ENCODE data around the gene PMEL.
"Not testable (repeated sequence)": the region's sequence is repeated elsewhere in the genome, so short reads cannot be mapped to it uniquely, and the experiment has no call there.

Gene PMEL

GRCh38 chr12:55965941-55966407 is at the start of gene PMEL:
PMEL (minus strand) TSS chr12:55966042; CDS start chr12:55966011, 31 bp downstream.
- no peak for DNase-seq

GRCh38 chr12:56014205-56014604 is 48.4 kb upstream of the PMEL start:
- no peak for DNase-seq

DNA sequence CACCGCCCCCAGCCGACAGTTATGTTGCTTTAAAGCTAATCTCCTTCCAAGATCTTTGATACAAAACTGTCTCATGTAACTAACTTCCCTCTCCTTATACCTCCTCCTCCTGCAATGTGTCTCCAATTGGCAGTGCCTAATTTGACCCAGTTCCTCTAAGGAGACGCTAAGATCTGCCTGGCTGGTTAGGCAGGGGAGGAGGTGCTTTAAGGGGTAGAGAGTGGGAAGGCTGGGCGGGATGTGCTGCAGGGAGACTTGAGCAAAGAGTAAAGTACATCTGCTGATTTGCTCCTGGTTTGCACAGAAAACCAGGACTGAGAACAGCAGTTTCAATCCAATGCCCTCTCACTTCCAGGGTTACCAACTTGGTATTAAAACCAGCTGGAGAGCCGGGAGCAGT is 47.6 kb upstream of the PMEL start:
- no peak for DNase-seq

DNA sequence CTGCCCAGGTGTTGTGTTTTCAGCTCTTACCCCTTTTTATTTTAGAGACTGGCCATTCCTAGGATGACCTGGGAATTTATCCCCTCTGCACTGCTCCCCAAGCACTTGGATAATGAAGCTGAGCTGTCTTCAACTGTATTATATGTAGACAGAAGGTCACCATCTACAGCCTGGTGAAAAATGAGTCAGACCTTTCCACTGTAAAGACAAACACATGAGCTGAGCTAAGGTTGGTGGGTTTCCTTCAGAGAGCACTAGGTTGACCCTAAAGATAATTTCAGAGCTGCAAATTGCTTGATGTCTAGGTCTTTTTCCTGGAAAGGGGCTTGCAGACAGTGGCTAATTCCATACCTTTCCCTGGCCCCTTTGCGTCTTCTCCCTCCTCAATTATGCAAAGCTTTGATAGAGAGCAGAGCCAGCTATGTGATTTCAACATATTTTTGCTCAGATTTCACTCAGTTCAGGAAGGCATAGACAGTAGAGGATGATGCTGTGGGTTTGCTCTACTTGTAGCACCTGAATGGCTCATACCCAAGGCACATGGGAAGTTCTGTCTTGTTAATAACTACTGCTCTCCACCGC is 45.8 kb upstream of the PMEL start:
- no peak for DNase-seq

DNA sequence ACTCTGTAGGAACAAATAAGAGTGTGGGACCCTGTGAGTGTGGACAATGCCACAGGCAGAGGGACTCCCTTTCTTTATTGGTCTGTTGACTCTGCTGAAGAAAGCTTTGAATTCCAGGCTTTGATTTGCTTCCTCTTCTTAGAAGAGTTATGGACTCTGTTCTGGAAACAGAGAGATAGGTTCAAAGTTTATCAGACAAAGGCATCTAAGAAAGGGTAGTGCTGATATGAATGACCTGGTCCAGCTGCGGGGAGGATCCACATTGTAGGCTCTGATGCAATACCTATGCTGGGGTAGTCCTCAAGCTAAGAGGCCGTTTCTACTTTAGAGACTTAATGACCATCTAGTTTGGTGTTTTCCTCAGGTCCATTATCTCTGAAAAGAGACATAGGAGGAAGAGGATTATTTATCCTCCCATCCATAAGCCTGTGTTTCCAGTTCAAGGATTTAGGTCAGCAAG is 44.3 kb upstream of the PMEL start:
- no peak for DNase-seq

GRCh38 chr12:56007564-56008559 is 42.0 kb upstream of the PMEL start:
- DNase-seq: peak; percentile 65

GRCh38 chr12:56004211-56004610 is 38.4 kb upstream of the PMEL start:
- no peak for DNase-seq

DNA sequence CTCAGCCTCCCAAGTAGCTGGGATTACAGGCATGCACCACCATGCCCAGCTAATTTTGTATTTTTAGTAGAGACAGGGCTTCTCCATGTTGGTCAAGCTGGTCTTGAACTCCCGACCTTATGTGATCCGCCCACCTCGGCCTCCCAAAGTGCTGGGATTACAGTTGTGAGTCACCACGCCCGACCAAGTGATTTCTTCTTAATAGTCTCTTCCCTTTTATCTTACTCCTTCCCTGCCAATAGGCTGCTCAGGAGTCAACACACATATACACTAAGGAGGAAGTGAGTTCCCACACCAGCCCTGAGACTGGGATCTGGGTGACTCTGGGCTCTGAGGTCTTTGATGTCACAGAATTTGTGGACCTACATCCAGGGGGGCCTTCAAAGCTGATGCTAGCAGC is 37.5 kb upstream of the PMEL start:
- DNase-seq: not testable (repeated sequence)

DNA sequence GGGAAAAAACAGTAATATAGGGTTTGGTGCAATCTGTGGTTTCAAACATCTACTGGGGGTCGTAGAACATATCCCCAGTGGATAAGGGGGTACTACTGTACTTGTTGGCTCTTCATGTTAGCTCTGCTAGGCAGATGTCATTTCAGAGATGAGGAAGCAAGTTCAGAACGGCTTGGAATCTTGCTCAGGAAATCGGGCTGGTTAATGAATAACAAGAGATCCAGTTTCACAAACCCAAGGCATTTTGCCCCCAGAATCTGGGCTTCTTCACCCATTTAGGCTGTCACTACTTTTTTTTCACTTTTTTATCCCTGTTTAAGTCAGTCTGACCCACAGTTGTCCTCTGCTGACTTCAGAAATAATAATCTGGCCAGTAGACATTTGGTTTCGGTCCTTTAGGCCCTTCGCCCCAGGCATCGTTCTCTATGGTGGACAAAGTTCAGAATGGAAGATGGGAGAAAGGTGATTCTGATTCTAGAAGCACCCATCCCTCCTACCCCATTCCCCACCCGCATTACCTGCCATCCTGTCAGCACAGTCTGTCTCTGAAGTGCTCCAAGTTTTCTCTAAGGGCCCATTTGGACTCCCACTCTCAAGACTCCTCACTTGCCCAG is 35.8 kb upstream of the PMEL start:
- no peak for DNase-seq

GRCh38 chr12:55999999-56000540 is 34.2 kb upstream of the PMEL start:
- not testable (repeated sequence) for DNase-seq

DNA sequence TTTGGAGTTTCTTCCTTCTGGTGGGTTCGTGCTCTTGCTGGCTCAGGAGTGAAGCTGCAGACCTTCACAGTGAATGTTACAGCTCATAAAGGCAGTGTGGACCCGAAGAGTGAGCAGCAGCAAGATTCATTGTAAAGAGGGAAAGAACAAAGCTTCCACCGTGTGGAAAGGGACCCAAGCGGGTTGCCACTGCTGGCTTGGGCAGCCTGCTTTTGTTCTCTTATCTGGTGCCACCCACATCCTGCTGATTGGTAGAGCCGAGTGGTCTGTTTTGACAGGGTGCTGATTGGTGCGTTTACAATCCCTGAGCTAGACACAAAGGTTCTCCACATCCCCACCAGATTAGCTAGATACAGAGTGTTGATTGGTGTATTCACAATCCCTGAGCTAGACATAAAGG is 33.7 kb upstream of the PMEL start:
- not testable (repeated sequence) for DNase-seq

GRCh38 chr12:55997535-55997859 is 31.7 kb upstream of the PMEL start:
- DNase-seq: no peak

- DNase-seq: peak; percentile 98
These were observed 31.1 kb upstream of the PMEL start, which contains the start of gene SUOX for GRCh38 chr12:55996715-55997534. SUOX (plus strand) TSS chr12:55997276; CDS start chr12:56002222, 4,946 bp downstream.

DNA sequence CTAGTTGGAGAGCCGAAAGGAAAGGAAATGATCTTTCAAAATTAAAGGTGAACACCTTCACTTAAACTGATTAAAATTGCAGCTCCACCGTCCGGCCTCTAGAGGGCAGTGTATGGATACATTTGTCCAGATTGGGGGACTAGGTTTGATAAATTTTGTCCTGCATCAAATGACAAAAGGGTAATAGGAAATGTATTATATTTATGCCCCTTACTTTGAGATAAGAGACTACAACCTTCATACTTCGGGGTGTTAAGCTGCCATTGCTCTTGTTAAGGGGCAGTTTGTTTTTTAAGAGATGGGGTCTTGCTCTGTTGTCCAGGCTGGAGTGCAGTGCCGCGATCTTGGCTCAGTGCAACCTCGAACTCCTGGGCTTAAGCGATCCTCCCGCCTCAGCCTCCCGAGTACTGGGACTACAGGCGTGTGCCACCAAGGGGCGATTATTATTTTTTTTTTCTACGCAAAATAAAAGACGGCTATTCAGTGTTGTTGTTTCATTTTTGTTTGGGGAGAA is 30.4 kb upstream of the PMEL start:
- DNase-seq: no peak

GRCh38 chr12:55995366-55995765 is 29.5 kb upstream of the PMEL start:
- no peak for DNase-seq

DNA sequence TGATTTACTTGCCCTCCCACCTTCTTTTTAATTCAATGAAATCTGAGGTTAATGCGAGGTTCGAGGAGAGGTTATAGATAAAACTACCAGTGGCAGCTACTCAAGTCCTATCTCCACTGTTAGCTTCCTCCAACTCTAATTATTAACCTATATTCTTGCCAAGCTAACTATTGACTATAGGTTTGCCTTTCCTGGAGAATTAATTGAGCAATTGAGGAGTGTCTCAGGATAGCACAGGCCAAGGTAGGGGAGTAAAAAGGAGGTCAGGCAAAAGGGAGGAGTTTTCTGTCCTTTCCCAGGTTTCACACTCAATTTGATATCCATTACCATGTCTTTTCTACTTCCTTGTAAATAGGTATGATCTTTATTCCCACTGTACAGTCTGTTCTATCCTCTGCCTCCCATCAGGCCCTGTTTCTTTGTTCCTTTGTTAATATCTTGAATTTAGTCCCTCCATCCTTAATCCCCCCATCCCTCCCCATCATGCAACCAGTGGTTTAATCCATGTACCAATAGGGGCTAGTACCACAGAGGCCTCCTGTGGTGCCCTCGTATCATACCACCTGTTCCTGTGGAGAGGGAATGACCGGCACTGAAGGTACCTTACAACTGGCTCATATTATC is 27.5 kb upstream of the PMEL start:
- no peak for DNase-seq

DNA sequence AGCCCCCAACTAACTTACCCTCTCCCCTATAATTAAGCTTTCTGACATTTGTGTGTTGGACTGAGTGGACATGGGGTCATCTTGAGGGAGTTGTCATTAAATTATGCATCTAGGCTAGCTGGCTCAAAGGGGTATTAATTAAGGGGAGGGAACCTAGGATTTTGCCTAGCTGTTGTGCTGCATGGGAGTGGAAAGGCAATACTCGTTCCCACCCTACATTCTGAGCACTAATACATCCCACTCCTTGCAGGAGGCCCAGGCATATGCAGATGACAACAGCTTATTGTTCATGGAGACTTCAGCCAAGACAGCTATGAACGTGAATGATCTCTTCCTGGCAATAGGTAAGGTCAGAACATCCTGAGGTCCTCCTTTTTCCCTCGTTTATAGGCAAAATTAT is 25.3 kb upstream of the PMEL start:
- no peak for DNase-seq

- DNase-seq: not testable (repeated sequence)
These were observed 20.1 kb upstream of the PMEL start for GRCh38 chr12:55985976-55986375.

DNA sequence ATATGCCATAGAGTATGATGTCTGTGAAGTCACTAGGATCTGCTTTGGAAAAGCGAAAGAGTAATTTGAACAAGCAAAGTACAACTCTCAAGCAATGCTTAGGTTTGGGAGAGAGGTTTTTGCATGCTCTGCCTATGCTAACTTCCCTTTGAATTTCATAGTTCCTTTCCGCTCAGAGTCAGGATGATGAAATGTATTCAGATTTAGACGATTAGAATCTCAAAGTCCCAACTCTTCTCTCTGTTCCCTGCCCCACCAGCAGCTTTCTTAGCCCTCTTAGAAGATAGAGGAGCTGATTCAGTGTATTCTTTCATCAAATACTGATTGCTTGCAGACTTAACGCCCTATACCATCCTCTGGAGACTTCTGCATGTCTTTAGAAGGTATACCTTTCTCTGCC is 19.5 kb upstream of the PMEL start:
- no peak for DNase-seq

DNA sequence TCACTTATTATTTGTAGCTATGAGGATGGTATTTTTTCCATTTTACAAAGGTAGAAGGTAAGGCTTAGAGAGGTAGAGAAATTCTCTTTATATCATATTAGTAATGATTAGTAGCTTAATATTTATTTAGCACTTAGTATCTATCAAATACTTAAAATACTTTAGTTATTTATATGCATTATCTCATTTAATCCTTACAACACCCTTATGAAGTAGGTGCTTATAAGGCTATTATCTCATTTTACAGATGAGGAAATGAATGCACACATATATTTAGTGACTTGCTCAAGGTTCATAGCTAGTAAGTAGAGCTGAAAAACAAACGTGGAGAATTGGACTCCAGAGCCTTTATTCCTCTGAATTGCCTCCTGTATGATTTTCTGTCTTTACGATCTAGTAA is 19.0 kb upstream of the PMEL start:
- no peak for DNase-seq

DNA sequence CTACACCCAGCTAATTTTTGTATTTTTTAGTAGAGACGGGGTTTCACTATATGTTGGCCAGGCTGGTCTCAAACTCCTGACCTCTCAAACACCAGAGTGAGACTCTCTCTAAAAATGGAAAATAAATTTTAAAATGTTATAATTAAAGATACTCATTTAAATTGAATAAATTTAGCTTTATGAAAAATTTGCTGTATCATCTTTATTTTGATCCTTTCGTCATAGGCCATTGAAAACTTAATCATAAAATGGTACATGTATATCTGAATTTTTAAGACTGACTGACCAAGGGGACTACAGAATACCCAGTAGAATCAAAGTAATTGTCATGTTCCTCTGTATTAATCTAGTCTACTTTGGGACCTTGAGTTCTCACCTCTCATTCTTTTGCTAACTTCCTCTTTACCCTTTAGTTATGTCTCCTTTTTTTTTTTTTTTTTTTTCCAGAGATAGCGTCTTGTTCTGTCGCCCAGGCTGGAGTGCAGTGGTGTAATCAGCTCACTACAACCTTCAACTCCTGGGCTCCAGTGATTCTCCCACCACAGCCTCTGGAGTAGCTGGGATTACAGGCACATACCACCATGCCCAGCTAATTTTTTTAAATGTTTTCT is 17.5 kb upstream of the PMEL start:
- DNase-seq: no peak

Measured in 8988T (cell line).